ENCODE results near the gene WDR19.
"Not testable (repeated sequence)": the region's sequence is repeated elsewhere in the genome, so short reads cannot be mapped to it uniquely, and the experiment has no call there.

Gene WDR19

DNA sequence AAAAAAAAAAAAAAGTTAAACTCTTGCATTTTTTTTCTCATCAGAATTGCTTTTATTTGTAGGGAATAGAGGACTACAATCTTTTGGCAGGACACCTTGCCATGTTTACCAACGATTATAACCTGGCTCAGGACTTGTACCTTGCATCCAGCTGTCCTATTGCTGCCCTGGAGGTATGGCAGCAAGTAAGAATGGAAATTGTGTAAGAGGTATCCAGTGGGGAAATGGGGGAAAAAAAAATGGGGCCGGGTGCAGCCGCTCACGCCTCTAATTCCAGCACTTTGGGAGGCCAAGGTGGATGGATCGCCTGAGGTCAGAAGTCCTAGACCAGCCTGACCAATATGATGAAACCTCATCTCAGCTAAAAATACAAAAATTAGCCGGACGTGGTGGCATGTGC lies 49.8 kb downstream of the WDR19 start:
- no peak for DNase-seq (ENCODE audit: extremely low read depth in 1 of 2, low read depth in 1 of 2)

DNA sequence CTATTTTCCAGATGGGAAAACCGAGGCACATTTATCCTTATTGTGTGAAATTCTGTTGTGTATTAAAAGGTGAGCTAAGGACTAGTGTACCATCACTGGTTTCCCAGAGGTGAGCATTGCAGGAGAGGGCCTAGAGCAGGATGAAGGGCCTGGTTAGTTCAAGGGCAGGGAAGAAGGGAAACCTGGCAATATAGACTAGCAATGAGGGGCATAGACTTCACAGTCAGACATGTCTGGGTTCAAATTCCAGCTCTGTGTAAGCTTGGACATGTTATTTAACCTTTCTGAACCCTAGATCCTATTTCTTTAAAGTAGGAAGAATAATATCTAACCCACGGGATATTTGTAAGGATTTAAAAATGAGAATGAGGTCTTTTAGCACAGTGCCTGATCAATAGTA lies 50.8 kb downstream of the WDR19 start:
- DNase-seq (ENCODE audit: extremely low read depth in 1 of 2, low read depth in 1 of 2): no peak

DNA sequence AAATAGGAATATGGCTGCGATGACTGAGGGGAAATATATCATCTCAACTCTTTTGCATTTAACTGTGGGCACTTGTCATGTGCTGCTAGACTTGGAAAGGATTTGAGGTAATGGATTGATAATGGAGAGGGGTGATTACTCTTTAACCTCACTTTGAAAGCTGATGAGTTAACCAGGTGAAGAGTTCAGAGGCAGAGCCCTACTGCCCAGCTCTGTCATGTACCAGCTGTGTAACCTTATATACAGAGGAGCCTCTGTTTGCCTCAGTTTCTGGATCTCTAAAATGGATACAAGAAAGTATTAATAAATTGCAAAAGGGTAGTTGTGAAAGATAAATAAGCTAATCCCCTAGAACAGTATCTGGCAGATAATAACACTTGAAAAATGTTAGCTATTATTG lies 51.5 kb downstream of the WDR19 start:
- no peak for DNase-seq (ENCODE audit: extremely low read depth in 1 of 2, low read depth in 1 of 2)

DNA sequence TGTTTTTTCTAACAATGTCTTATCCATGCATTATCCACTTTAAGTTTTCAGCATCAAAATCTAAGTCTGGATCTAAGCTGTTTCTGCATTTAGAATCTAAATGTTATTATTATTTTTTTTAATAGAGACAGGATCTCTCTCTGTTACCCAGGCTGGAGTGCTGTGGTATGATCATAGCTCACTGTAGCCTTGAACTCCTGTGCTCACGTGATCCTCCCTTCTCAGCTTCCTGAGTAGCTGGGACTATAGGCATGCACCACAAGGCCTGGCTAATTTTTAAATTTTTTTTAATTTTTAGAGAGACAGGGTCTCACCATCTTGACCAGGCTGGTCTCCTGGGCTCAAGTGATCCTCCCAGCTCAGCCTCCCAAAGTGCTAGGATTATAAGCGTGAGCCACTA lies 52.7 kb downstream of the WDR19 start:
- no peak for DNase-seq (ENCODE audit: extremely low read depth in 1 of 2, low read depth in 1 of 2)

DNA sequence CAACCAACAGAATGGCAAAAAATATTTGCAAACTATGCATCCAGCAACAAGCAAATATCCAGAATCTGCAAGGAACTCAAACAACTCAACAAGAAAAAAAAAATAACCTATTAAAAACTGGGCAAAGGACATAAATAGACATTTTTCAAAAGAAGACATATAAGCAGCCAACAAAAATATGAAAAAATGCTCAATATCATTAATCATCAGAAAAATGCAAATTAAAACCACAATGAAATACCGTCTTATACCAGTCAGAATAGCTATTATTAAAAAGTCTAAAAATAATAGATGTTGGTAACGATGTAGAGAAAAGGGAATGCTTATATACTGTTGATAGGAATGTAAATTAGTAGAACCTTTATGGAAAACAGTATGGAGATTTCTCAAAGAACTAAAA lies 53.4 kb downstream of the WDR19 start:
- no peak for DNase-seq (ENCODE audit: extremely low read depth in 1 of 2, low read depth in 1 of 2)

DNA sequence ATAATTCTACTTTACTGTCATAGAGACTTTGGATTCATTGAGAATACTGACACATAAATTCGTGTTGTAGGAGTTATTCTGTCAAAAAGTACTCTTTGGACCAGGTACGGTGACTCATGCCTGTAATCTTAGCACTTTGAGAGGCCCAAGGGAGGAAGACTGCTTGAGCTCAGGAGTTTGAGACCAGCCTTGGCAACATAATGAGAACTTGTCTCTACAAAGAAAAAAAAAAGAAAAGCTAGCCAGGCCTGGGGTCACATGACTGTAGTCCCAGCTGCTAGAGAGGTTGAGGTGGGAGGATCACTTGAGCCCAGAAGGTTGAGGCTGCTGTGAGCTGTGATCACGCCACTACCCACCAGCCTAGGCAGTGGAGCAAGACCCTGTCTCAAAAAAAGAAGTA lies 54.9 kb downstream of the WDR19 start:
- DNase-seq (ENCODE audit: extremely low read depth in 1 of 2, low read depth in 1 of 2): no peak

DNA sequence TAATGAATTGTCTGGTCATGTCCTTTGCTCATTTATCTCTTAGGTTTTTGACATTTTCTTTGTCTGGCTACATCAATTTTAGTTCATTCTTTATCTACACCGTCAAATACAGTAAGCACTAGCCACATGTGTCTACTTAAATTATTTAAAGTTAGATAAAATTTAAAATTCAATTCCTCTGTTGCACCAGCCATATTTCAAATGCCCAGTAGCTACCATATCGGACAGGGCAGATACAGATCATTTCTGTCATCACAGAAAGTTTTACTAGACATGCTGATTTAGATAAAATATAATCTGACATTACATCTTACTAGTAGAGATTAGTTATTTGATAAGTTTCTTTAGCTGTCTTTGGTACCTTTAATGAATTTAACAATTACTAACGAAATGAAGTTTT lies 61.1 kb downstream of the WDR19 start:
- DNase-seq (ENCODE audit: extremely low read depth in 1 of 2, low read depth in 1 of 2): no peak

DNA sequence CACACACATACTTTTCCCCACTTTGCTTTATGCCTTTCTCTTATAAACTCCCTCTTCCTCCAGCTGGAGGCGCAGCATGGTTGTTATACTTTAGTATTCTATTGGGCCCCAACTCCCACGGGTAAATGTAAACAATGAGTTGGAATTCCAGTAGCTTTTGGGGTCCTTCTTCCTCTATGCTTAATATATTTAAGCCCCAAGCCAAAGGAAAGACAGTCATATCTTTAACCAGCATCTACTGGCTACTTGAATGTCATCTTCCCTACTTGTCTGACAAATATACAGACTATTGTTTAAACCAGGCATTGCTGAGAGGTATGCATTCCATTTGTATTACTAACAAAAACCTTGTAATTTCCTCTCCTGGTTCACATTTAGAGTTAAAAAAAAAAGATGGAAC lies 72.9 kb downstream of the WDR19 start:
- DNase-seq (ENCODE audit: extremely low read depth in 1 of 2, low read depth in 1 of 2): no peak

DNA sequence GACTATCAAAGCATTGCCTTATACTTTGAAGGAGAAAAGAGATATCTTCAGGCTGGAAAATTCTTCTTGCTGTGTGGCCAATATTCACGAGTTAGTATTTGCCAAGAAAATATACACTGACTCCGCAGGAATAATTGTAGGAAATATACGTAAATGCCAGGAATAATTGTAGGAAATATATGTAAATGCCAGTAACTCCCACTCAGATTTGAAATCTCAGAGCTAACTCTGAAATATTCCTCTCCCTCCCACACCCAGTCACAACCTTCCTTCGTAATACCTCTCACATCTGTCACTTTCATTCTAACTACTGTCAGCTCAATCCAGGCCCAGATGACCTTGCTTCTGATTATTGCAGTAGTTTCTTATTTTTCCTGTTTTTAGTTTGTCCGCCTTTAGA lies 73.5 kb downstream of the WDR19 start:
- no peak for DNase-seq (ENCODE audit: extremely low read depth in 1 of 2, low read depth in 1 of 2)

DNA sequence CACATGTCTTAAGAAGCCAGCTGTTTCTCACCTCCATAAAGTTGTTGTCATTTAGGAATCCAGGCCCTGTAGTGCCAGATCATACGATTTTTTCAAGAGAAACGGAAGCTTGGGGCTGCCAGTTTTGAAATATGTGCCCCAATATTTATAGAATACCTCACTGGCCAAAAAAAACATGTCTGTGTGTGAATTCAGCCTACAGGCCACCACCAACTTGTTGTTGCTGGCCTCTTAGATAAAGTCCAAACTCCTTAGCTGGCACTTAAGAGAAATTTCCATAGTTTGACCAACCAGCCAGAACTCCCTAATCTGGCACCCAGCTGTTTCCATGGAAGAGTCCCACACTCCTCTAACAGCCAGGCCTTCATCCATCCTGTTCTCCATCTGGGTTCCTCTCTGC lies 74.1 kb downstream of the WDR19 start:
- no peak for DNase-seq (ENCODE audit: extremely low read depth in 1 of 2, low read depth in 1 of 2)

DNA sequence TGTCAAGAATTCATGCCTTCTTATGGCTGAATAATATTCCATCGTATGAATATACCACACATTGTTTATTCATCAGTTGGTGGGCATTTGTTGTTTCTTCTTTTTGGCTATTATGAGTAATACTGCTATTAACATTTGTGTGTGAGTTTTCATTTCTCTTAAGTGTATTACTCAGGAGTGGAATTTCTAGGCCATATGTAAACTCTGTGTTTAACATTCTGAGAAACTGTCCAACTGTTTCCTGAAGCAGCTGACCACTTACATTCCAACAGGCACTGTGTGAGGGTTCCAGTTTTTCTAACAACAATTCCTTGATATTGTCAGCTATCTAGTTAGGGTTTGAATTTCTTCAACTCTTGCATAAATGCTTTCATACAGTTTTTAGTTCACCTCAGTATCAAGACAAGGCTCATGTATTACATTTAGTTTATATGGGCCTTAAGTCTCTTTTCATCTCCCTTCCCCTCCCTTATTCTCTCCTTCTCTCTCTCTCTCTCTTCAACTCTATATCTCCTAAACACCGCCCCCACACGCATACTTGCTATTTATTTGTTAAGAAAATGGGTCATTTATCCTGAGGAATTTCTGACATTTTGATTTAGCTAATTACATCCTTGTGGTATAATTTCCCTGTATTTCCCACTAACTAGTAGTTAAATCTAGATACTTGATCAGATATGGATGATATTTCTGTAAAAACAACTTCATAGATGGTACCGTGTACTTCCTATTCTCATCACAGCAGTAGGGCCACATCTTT lies 77.4 kb downstream of the WDR19 start:
- no peak for DNase-seq (ENCODE audit: extremely low read depth in 1 of 2, low read depth in 1 of 2)

DNA sequence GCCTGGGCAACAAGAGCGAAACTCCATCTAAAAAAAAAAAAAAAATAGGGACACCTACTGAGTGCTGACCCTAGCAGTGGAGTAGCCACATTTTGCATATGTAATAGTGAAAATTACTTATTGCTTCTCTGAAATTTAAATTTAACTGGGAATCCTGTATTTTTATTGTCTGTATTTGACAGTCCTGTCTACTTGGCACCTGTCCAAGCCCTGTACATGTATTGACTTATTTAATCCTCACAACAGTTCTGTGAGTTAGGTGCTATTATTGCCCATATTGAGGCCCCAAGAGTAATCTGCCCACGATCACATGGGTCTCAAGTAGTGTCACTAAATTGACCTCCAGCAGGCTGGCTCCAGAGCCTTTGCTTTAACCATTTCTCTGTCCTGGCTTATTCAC lies 81.6 kb downstream of the WDR19 start:
- no peak for DNase-seq (ENCODE audit: extremely low read depth in 1 of 2, low read depth in 1 of 2)

DNA sequence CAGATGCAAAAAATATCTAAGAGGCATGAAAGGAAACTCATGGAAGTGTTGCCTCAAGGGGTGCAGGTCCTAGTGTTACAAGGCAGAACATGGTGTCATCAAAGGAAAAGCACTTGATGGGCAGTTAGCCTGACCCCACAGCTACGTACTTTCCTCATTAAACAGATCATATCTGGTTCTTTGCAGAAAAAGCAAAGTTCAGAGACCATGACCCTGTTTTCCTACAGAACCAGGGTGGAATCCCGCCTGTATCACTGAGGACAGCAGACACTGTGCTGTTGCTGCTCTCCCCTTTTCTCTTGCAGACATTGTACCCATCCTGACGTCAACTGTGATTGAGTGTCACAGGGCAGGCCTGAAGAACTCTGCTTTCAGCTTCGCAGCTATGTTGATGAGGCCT lies 92.2 kb downstream of the WDR19 start:
- no peak for DNase-seq (ENCODE audit: extremely low read depth in 1 of 2, low read depth in 1 of 2)

DNA sequence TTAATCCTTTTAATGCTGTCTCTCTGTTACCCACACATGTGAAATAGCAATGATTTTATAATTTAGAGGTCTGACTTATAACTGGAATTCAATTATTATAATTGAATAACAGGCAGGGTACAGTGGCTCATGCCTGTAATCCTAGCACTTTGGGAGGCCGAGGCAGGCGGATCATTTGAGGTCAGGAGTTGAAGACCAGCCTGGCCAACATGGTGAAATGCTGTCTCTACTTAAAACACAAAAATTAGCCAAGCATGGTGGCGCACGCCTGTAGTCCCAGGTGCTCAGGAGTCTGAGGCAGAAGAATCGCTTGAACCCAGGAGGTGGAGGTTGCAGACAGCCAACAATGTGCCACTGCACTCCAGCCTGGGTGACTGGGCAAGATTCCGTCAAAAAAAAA lies 95.3 kb downstream of the WDR19 start:
- not testable (repeated sequence) for DNase-seq (ENCODE audit: extremely low read depth in 1 of 2, low read depth in 1 of 2)

DNA sequence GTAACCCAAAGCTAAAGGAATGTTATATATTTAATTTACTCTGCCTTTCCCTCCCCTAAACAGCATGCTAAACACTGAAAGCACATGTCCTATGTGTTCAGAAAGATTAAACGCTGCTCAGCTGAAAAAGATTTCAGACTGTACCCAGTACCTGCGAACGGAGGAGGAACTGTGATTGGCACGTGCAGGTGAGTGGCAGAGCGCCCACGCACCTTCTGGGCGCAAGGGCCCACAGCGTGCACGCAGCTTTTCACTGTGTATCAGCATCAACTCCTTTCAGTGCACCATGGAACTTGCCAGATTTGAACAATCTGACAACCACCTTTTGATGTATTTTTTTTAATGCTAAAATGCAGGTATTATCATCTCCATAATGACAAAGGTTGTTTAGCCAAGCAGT lies 96.1 kb downstream of the WDR19 start:
- DNase-seq (ENCODE audit: extremely low read depth in 1 of 2, low read depth in 1 of 2): no peak

DNA sequence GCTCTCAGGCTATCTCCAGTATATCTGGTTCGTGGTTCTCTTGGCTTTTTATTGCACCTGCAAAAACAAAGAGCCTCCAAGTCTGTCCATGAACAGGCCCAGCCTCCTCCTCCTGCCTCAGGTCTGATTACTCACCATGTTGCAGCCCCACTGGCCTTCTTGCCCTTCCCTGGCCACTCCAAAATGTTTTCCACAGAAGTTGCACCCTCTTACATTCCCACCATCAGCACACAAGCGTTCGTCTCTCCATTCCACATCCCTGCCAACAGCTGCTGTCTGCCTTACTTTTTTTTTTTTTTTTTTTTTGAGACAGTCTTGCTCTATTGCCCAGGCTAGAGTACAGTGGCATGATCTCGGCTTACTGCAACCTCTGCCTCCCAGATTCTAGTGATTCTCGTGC lies 97.1 kb downstream of the WDR19 start:
- no peak for DNase-seq (ENCODE audit: extremely low read depth in 1 of 2, low read depth in 1 of 2)

DNA sequence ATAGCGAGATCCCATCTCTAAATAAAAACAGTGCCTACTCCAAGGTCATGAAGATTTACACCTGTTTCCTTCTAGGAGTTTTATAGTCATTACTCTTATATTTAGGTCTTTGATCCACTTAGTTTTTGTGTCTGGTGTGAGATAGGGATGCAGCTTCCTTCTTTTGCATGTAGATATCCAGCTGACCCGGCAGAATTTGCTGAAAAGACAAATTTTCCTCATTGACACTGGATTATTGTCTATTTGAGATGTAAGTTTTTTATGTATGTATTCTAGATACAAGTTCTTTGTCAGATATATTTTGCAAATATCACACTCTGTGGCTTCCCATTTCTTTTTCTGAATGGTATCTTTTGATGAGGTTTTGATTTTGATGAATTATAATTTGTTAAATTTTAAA lies 98.4 kb downstream of the WDR19 start:
- no peak for DNase-seq (ENCODE audit: extremely low read depth in 1 of 2, low read depth in 1 of 2)

DNA sequence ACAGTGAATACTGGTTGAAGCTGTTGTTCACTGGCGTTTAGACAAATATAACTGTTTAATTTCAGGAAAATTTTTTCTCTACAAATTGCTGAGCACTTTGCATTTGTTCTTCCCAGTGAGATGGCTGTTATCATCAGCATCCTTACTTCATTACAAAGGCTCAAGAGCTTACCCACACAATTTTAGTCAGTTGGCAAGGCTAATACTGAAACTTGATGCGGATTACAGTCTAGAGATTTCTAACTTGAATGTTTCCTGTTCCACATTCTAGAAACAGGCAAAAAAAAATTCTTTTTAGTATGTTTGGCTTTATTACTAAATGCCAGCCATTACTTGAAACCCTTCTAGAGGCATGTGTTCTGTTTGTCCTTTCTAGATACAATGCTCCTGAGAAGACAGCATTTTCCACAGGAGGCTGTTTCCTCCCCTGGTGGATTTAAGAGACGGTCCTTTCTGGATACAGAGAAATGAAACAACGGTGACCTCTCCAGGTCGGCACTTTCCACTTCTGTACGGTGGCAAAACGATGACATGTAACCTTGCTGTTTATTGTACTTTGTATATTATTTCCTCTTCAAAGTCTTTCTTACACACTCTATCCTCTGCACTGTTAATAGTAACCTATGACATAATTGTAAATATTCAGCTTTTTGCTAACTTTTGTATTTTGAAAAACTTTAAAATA lies 102.9 kb downstream of the WDR19 start:
- DNase-seq (ENCODE audit: extremely low read depth in 1 of 2, low read depth in 1 of 2): no peak

DNA sequence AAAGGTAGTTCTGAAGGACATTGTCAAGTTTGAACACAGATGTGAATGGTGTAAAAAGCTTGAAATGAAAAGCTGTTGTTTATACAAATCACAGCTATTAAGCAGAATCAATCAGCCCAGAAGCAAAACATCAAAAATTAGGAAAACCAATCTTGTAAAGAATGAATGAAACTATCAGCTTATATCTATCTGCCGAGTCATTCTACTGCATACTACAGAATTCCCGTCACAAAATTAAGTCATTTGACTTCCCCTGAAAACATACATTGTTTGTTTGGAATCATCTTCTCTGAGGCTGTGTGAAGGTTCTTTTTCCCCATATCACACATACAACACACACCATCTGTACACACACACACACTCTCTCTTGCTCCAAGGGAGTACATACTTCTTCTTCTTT lies 103.5 kb downstream of the WDR19 start:
- DNase-seq (ENCODE audit: extremely low read depth in 1 of 2, low read depth in 1 of 2): no peak

DNA sequence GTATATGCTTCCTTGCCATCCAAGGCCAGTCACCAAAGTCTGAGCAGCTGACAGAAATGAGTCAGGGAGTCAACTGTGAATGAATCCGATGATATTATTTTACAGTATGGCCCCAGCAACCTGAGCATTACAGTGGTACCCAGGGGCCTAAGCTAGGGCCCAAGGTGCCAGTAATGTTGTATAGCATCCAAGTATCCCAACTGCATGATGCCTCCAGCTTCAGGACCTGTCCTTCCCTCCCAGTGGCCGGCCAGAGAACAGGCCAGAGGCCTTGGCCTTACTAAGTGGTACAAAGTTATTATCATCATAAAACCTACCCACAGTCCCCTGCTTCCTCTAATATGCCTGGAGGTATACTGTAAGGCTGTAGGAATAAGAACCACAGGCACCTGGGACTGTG lies 103.9 kb downstream of the WDR19 start:
- DNase-seq (ENCODE audit: extremely low read depth in 1 of 2, low read depth in 1 of 2): no peak

DNA sequence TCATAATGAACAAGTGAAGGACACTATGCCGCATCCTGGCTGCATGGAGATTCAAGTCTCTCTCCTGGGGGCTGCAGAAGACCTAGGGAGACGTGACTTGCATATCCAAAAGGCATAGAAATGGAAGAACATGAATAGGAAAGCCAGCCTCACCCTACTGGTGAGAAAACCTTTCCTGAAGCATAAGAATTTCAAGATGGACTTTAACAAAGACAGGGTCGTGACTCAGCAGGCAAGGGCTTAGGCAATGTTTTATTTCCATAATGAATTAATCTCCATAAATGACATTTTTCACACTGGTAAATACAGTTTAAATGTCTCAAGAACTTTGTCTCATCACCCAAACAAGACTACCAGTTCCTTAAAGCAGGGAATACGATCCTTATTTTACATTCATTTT lies 104.9 kb downstream of the WDR19 start:
- DNase-seq (ENCODE audit: extremely low read depth in 1 of 2, low read depth in 1 of 2): no peak

DNA sequence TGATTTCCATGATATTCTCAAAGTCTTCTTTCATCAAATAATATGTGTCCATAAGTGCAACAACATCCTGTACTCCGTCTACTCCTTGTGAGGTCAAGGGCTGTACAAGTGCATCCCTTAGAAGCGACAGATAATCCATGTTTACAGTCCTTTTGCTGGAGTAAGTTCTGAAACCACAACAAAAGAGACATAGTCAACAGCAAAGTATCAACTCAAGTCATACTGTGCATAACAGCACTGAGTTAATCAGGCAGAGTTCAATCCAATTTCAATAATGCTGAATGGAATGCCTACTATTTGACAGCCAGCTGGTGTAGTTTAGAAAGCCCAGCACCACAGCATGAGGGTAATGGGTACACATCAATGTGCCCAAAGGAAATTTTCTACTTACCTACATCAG lies 109.4 kb downstream of the WDR19 start:
- no peak for DNase-seq (ENCODE audit: extremely low read depth in 1 of 2, low read depth in 1 of 2)

DNA sequence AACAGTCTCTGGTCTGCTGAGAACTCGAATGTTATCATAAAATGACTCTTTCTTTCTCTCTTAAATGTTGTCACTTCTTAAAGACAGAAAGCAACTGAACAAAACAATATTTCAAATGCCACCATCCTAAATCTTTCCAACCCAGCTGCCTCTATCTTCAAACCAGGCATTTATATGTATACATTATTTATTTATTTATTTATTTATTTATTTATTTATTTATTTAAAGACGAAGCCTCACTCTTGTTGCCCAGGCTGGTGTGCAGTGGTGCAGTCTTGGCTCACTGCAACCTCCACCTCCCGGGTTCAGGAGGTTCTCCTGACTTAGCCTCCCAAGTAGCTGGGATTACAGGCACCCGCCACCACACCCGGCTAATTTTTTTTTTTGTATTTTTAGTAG lies 110.1 kb downstream of the WDR19 start:
- not testable (repeated sequence) for DNase-seq (ENCODE audit: extremely low read depth in 1 of 2, low read depth in 1 of 2)
